ENCODE measurements around the gene CYP2C19.
"Not testable (repeated sequence)": the region's sequence is repeated elsewhere in the genome, so short reads cannot be mapped to it uniquely, and the experiment has no call there.

CYP2C19 gene

GRCh38 chr10:94878649-94879048 lies 116.2 kb downstream of the CYP2C19 start:
- no peak for DNase-seq (ENCODE audit: low spot score)

DNA sequence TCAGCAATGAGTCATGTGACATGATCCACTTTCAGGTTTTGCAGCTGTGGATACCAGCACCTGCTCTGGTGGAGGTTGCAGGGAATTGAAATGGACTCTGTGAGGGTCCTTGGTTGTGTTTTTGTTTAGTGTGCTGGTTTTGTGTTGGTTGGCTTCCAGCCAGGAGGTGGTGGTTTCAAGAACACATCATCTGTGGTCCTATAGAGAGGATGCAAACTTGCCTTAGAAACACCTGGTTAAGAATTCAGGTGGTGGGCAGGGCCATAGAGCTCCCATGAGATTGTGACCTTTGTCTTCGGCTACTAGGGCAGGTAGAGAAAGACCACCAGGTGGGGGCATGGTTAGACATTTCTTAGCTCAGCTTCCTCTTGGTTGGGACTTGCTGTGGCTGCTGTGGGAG lies 116.7 kb downstream of the CYP2C19 start:
- no peak for DNase-seq (ENCODE audit: low spot score)

GRCh38 chr10:94889123-94889522 lies 126.6 kb downstream of the CYP2C19 start:
- DNase-seq (ENCODE audit: low spot score): no peak

DNA sequence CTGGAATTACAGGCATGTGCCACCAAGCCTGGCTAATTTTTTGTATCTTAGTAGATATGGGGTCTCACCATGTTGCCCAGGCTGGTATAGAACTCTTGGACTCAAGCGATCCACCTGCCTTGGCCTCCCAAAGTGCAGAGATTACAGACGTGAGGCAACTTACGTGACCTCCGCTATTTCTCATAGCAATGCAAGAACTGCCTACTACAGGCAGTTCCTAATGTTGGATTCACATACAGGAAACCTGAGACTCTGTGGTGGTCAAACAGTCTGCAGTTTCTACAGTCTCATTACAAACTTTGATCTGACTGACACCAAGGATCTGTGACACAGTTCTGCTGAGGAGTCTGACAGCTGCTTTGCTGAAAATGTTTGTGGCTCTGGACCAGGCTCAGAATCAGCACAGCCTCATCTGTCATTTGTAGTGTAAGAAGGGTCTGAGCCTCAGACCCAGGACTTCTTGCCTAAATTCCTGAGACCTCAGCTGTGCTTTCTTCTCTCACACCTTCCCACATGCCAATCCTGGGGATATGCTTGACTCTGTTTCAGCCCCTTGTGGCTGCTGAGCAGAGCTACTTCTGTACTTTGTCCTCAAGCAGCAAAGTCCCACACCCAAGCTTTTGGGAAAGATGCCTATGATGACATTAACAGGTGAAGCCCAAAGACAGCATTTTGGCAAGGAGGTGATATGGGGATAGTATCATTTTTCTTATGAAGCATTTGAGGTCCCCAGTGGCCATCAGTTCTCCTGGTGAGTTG lies 128.0 kb downstream of the CYP2C19 start:
- no peak for DNase-seq (ENCODE audit: low spot score)

- DNase-seq (ENCODE audit: low spot score): not testable (repeated sequence)
Measured at GRCh38 chr10:94898414-94898813, 135.9 kb downstream of the CYP2C19 start.

DNA sequence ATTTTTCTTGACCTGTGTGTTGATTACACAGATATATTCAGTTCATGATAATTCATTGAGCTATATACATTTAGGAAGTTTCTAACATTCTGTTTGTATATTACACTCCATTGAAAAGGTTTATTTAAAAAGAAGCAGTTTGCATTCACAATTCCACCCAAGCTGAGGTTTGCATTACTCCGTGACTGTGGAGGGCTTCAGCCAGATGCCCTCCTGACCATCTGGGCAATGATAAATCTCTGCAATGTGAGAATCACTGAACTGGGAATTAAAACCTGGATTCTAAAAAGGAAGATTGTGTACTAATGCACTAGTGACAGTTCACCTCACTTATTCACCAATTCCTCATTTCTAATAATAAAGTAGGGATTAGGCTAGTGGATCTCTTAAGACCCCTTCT lies 139.6 kb downstream of the CYP2C19 start:
- DNase-seq (ENCODE audit: low spot score): no peak

DNA sequence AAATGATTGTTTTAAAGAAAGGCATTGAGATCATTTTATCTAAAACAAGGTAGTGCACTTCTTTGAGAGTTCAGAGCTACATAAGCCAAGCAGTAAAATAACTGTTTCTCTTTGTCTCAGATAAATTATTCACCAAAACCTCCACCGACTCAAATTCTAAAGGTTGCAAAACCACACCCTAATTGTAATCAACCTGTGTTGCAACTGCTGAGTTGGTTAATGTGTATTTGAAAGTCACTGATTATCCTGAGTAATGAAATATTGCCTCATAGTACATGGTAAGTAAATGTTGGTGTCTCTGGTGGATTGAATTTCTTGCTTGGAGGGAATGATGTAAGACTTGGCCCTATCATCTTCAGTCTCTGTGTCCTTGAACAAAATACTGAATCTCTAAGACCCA lies 140.1 kb downstream of the CYP2C19 start:
- no peak for DNase-seq (ENCODE audit: low spot score)

Measured in SK-N-DZ (cell line).